AG09309 (cell line): ENCODE measurements around the gene SEMA5A.

ENCODE experiments used
- DNase-seq: peaks from one replicate; pipeline ENCODE4 v3.0.0-alpha.2; 2010; ENCODE audit warnings: low read depth
- H3K4me3 ChIP-seq: 2 replicates; pipeline ENCODE4 v1.5.1; 2011; ENCODE audit warnings: mild to moderate bottlenecking, low read depth, low read length, moderate library complexity; ENCODE audit not compliant: control insufficient read depth
- CTCF ChIP-seq: IDR thresholded peaks from 2 replicates; pipeline ENCODE4 v1.5.1; 2011; ENCODE audit warnings: mild to moderate bottlenecking, low read depth, low read length, inconsistent platforms; ENCODE audit not compliant: insufficient read depth, control insufficient read depth; ENCODE audit errors: missing control alignments

The SEMA5A gene

GRCh38 chr5:9428272-9428671, 117.6 kb downstream of the SEMA5A start:
- no peak overlapping the region for H3K4me3 ChIP-seq
- no peak for TF ChIP-seq CTCF
- DNase-seq = no peak

- TF ChIP-seq CTCF = no peak
- no peak overlapping the region for H3K4me3 ChIP-seq
- no peak for DNase-seq
Measured at GRCh38 chr5:9425710-9426109, 120.2 kb downstream of the SEMA5A start.

- no peak for TF ChIP-seq CTCF
- DNase-seq = no peak
- H3K4me3 ChIP-seq = no peak overlapping the region
Measured at GRCh38 chr5:9423571-9423970, 122.3 kb downstream of the SEMA5A start.

GRCh38 chr5:9421884-9422283, 124.0 kb downstream of the SEMA5A start:
- no peak for DNase-seq
- no peak overlapping the region for H3K4me3 ChIP-seq
- TF ChIP-seq CTCF = no peak

- H3K4me3 ChIP-seq = no peak overlapping the region
- no peak for DNase-seq
- no peak for TF ChIP-seq CTCF
Measured at GRCh38 chr5:9419794-9420193, 126.1 kb downstream of the SEMA5A start.

- no peak for DNase-seq
- TF ChIP-seq CTCF = no peak
- H3K4me3 ChIP-seq = no peak overlapping the region
Measured at GRCh38 chr5:9415566-9415965, 130.3 kb downstream of the SEMA5A start.

- TF ChIP-seq CTCF = no peak
- DNase-seq = no peak
- H3K4me3 ChIP-seq = no peak overlapping the region
Measured at GRCh38 chr5:9415091-9415490, 130.8 kb downstream of the SEMA5A start.
